GM23338 (cell line): ENCODE data around the gene RHOH. TPM values are rescaled to one million over a fixed set of nuclear protein-coding genes. Genes with fewer than 3 reads are reported as not detected.

ENCODE experiments used
- ATAC-seq: fragments of 200-7000 bp; cut with Tn5 transposase; 3 replicates; pipeline ENCODE4 v1.9.1; 2020
- DNase-seq: peaks from one replicate; pipeline ENCODE4 v3.0.0-alpha.2; 2015; ENCODE audit warnings: low spot score
- H2AFZ ChIP-seq: fragments of 200-600 bp; sonication (generic); 2 replicates; pipeline ENCODE4 v1.8.0; 2016; ENCODE audit warnings: antibody characterized with exemption, mild to moderate bottlenecking, moderate library complexity
- H3F3A ChIP-seq: fragments of 200-600 bp; sonication (generic); replicated peaks from 2 replicates; pipeline ENCODE4 v1.8.0; 2017; ENCODE audit warnings: antibody characterized with exemption, mixed run types, low read depth
- H3K27ac ChIP-seq: fragments of 200-600 bp; sonication (generic); 2 replicates; pipeline ENCODE4 v1.6.1; 2016; ENCODE audit warnings: low read depth
- H3K27me3 ChIP-seq: fragments of 200-600 bp; sonication (generic); 2 replicates; pipeline ENCODE4 v1.8.0; 2016; ENCODE audit warnings: mild to moderate bottlenecking, mixed run types, moderate library complexity; ENCODE audit not compliant: insufficient read depth
- H3K36me3 ChIP-seq: fragments of 200-600 bp; sonication (generic); 2 replicates; pipeline ENCODE4 v1.8.0; 2016; ENCODE audit warnings: mild to moderate bottlenecking; ENCODE audit not compliant: insufficient read depth
- H3K4me1 ChIP-seq: fragments of 200-600 bp; sonication (generic); 2 replicates; pipeline ENCODE4 v1.8.0; 2016; ENCODE audit warnings: mild to moderate bottlenecking, moderate library complexity; ENCODE audit not compliant: insufficient read depth
- H3K4me2 ChIP-seq: fragments of 200-600 bp; sonication (generic); 2 replicates; pipeline ENCODE4 v1.7.1; 2017; ENCODE audit warnings: mixed run types
- H3K4me3 ChIP-seq: fragments of 200-600 bp; sonication (generic); 2 replicates; pipeline ENCODE4 v1.6.1; 2016; ENCODE audit warnings: mixed run types
- H3K79me2 ChIP-seq: fragments of 200-600 bp; sonication (generic); replicated peaks from 2 replicates; pipeline ENCODE4 v1.8.0; 2017; ENCODE audit warnings: mild to moderate bottlenecking; ENCODE audit not compliant: insufficient read depth
- H3K9me2 ChIP-seq: fragments of 200-600 bp; sonication (generic); 2 replicates; pipeline ENCODE4 v1.8.0; 2017; ENCODE audit not compliant: insufficient read depth
- H4K20me1 ChIP-seq: fragments of 200-600 bp; sonication (generic); replicated peaks from 2 replicates; pipeline ENCODE4 v1.8.0; 2017; ENCODE audit warnings: mild to moderate bottlenecking; ENCODE audit not compliant: insufficient read depth
- H3K27ac Mint-ChIP-seq: 2 replicates; pipeline ENCODE4 v1.8.0; 2020; ENCODE audit warnings: inconsistent platforms, mild to moderate bottlenecking, moderate library complexity, mixed read lengths
- H3K27me3 Mint-ChIP-seq: 3 replicates; pipeline ENCODE4 v1.8.0; 2022; ENCODE audit warnings: low read depth, mild to moderate bottlenecking, moderate library complexity, mixed read lengths, inconsistent platforms; ENCODE audit not compliant: insufficient read depth, poor library complexity
- H3K36me3 Mint-ChIP-seq: 3 replicates; pipeline ENCODE4 v1.8.0; 2021; ENCODE audit warnings: low read depth, mild to moderate bottlenecking, inconsistent platforms, moderate library complexity, mixed read lengths
- H3K4me1 Mint-ChIP-seq: 3 replicates; pipeline ENCODE4 v1.8.0; 2020; ENCODE audit warnings: mild to moderate bottlenecking, inconsistent platforms, mixed read lengths
- H3K4me3 Mint-ChIP-seq: 3 replicates; pipeline ENCODE4 v1.8.0; 2021; ENCODE audit warnings: moderate library complexity, mild to moderate bottlenecking, inconsistent platforms, mixed read lengths
- H3K9me3 Mint-ChIP-seq: 3 replicates; pipeline ENCODE4 v1.8.0; 2020; ENCODE audit warnings: moderate library complexity, mild to moderate bottlenecking, inconsistent platforms, mixed read lengths
- CREB1 ChIP-seq: fragments of 250-450 bp; sonication (Bioruptor Pico); IDR thresholded peaks from 2 replicates; pipeline ENCODE4 v1.5.0; 2020; ENCODE audit warnings: low read depth, mild to moderate bottlenecking, moderate library complexity
- EZH2 ChIP-seq: fragments of 200-600 bp; sonication (generic); IDR thresholded peaks from one replicate; pipeline ENCODE4 v1.8.0; 2017; ENCODE audit warnings: antibody characterized with exemption, mild to moderate bottlenecking, low read depth; ENCODE audit not compliant: unreplicated experiment
- EZH2phosphoT487 ChIP-seq: fragments of 200-600 bp; sonication (generic); IDR thresholded peaks from one replicate; pipeline ENCODE4 v1.8.1; 2018; ENCODE audit warnings: antibody characterized with exemption; ENCODE audit not compliant: unreplicated experiment
- JUNB ChIP-seq: IDR thresholded peaks from one replicate; pipeline ENCODE4 v1.6.1; 2016; ENCODE audit warnings: antibody characterized with exemption; ENCODE audit not compliant: unreplicated experiment
- NANOG ChIP-seq: IDR thresholded peaks from 2 replicates; pipeline ENCODE4 v1.6.1; 2016; ENCODE audit warnings: antibody characterized with exemption, borderline replicate concordance
- POLR2AphosphoS5 ChIP-seq: IDR thresholded peaks from 2 replicates; pipeline ENCODE4 v1.6.1; 2016; ENCODE audit warnings: antibody characterized with exemption, low read depth
- STAT1 ChIP-seq: IDR thresholded peaks from one replicate; pipeline ENCODE4 v1.6.1; 2016; ENCODE audit warnings: antibody characterized with exemption; ENCODE audit not compliant: unreplicated experiment
- ZNF114 ChIP-seq: fragments of 250-450 bp; sonication (Bioruptor Pico); IDR thresholded peaks from 2 replicates; pipeline ENCODE4 v1.5.0; 2020; ENCODE audit warnings: mild to moderate bottlenecking, moderate library complexity
- ZNF331 ChIP-seq: fragments of 250-450 bp; sonication (Bioruptor Pico); IDR thresholded peaks from 2 replicates; pipeline ENCODE4 v1.5.0; 2020; ENCODE audit warnings: low read depth, mild to moderate bottlenecking, moderate library complexity
- polyA plus RNA-seq: library from polyadenylated mRNA; unstranded; fragments of >200 nt; fragmentation: Nextera tagmentation; extraction: Ambion mirVana; gene quantifications from 2 replicates; pipeline ENCODE4 v1.2.1, GENCODE V29; 2016
- total RNA-seq: library from RNA; depleted of rRNA; stranded (reverse); fragments of >200 nt; shearing (Covaris generic); gene quantifications from 2 replicates; pipeline ENCODE4 v1.2.3, GENCODE V29; 2014
- TF ChIP-seq, protein P1 (sequence below): IDR thresholded peaks from one replicate; pipeline ENCODE4 v1.6.1; 2018; ENCODE audit warnings: antibody characterized with exemption; ENCODE audit not compliant: unreplicated experiment
- TF ChIP-seq, protein P2 (sequence below): IDR thresholded peaks from 2 replicates; pipeline ENCODE4 v1.6.1; 2016; ENCODE audit warnings: antibody characterized with exemption
- TF ChIP-seq, protein P3 (sequence below), 2 experiments: fragments of 200-600 bp in 1 of 2; sonication (generic) in 1 of 2; conservative IDR thresholded peaks; 2 replicates each; pipeline versions ENCODE4 v1.5.1 to v1.6.1; 2016 to 2017; ENCODE audit warnings: antibody characterized with exemption in 2 of 2, low read depth in 2 of 2, mild to moderate bottlenecking in 2 of 2, moderate library complexity in 1 of 2
- TF ChIP-seq, protein P4 (sequence below): fragments of 250-450 bp; sonication (Bioruptor Pico); IDR thresholded peaks from 2 replicates; pipeline ENCODE4 v1.5.0; 2020; ENCODE audit warnings: mild to moderate bottlenecking, moderate library complexity

Gene RHOH
- total and polyA plus RNA-seq, 2 experiments from 2014 or later, result 2.2 to 3.7 TPM

DNA sequence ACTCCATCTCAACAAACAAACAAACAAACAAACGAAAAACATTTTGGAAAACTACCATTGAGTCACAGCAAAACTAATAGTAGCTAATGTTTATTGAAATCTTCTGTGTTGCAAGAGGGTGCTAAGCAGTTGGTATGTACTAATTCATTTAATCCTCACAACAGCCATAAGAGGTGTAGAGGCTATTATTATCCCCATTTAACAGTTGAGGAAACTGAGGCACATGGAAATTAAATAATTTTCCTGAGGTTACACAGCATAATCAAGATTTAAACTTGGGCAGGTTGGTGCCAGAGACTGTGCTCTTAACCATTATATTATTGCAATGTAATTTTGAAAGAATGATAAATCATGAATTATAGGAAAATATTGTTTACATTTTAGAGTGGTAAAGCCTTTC lies 17.5 kb upstream of the RHOH start:
- DNase-seq (no peak), ATAC-seq (no peak)
- Histone ChIP-seq H3F3A (no peaks in the 10 kb centered on the region; the same call in 1 of the 2 replicates), H4K20me1 (no peaks in the 10 kb centered on the region), H3K36me3 (no peaks in the 10 kb centered on the region), H3K4me3 (no peak overlapping the region), H3K4me2 (no peak overlapping the region), H3K27ac (no peak overlapping the region), H3K27me3 (no peaks in the 10 kb centered on the region), H2AFZ (no peak overlapping the region), H3K9me2 (no peaks in the 10 kb centered on the region), H3K79me2 (no peaks in the 10 kb centered on the region), H3K4me1 (peaks cover 13% of the 10 kb centered on the region)
- peaks cover 8% of the 10 kb centered on the region for H3K27me3 Mint-ChIP-seq
- H3K9me3 Mint-ChIP-seq, result no peaks in the 10 kb centered on the region; the same call in 2 of the 3 replicates
- peaks cover 22% of the 10 kb centered on the region for H3K4me1 Mint-ChIP-seq
- TF ChIP-seq STAT1 (no peak), EZH2phosphoT487 (no peak), NANOG (no peak), JUNB (no peak), EZH2 (no peak), ZNF114 (CRISPR knock-in tag) (no peak), POLR2AphosphoS5 (no peak), ZNF331 (CRISPR knock-in tag) (no peak), CREB1 (CRISPR knock-in tag) (no peak)
- TF ChIP-seq, protein P1, sequence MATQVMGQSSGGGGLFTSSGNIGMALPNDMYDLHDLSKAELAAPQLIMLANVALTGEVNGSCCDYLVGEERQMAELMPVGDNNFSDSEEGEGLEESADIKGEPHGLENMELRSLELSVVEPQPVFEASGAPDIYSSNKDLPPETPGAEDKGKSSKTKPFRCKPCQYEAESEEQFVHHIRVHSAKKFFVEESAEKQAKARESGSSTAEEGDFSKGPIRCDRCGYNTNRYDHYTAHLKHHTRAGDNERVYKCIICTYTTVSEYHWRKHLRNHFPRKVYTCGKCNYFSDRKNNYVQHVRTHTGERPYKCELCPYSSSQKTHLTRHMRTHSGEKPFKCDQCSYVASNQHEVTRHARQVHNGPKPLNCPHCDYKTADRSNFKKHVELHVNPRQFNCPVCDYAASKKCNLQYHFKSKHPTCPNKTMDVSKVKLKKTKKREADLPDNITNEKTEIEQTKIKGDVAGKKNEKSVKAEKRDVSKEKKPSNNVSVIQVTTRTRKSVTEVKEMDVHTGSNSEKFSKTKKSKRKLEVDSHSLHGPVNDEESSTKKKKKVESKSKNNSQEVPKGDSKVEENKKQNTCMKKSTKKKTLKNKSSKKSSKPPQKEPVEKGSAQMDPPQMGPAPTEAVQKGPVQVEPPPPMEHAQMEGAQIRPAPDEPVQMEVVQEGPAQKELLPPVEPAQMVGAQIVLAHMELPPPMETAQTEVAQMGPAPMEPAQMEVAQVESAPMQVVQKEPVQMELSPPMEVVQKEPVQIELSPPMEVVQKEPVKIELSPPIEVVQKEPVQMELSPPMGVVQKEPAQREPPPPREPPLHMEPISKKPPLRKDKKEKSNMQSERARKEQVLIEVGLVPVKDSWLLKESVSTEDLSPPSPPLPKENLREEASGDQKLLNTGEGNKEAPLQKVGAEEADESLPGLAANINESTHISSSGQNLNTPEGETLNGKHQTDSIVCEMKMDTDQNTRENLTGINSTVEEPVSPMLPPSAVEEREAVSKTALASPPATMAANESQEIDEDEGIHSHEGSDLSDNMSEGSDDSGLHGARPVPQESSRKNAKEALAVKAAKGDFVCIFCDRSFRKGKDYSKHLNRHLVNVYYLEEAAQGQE, result no peak
- TF ChIP-seq, protein P2, sequence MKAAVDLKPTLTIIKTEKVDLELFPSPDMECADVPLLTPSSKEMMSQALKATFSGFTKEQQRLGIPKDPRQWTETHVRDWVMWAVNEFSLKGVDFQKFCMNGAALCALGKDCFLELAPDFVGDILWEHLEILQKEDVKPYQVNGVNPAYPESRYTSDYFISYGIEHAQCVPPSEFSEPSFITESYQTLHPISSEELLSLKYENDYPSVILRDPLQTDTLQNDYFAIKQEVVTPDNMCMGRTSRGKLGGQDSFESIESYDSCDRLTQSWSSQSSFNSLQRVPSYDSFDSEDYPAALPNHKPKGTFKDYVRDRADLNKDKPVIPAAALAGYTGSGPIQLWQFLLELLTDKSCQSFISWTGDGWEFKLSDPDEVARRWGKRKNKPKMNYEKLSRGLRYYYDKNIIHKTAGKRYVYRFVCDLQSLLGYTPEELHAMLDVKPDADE, result no peak
- TF ChIP-seq, protein P3, sequence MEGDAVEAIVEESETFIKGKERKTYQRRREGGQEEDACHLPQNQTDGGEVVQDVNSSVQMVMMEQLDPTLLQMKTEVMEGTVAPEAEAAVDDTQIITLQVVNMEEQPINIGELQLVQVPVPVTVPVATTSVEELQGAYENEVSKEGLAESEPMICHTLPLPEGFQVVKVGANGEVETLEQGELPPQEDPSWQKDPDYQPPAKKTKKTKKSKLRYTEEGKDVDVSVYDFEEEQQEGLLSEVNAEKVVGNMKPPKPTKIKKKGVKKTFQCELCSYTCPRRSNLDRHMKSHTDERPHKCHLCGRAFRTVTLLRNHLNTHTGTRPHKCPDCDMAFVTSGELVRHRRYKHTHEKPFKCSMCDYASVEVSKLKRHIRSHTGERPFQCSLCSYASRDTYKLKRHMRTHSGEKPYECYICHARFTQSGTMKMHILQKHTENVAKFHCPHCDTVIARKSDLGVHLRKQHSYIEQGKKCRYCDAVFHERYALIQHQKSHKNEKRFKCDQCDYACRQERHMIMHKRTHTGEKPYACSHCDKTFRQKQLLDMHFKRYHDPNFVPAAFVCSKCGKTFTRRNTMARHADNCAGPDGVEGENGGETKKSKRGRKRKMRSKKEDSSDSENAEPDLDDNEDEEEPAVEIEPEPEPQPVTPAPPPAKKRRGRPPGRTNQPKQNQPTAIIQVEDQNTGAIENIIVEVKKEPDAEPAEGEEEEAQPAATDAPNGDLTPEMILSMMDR (conservative IDR thresholded peaks at IDR 0.05; ENCODE audit: low read depth in 2 of 2), result no peak
- TF ChIP-seq, protein P4, sequence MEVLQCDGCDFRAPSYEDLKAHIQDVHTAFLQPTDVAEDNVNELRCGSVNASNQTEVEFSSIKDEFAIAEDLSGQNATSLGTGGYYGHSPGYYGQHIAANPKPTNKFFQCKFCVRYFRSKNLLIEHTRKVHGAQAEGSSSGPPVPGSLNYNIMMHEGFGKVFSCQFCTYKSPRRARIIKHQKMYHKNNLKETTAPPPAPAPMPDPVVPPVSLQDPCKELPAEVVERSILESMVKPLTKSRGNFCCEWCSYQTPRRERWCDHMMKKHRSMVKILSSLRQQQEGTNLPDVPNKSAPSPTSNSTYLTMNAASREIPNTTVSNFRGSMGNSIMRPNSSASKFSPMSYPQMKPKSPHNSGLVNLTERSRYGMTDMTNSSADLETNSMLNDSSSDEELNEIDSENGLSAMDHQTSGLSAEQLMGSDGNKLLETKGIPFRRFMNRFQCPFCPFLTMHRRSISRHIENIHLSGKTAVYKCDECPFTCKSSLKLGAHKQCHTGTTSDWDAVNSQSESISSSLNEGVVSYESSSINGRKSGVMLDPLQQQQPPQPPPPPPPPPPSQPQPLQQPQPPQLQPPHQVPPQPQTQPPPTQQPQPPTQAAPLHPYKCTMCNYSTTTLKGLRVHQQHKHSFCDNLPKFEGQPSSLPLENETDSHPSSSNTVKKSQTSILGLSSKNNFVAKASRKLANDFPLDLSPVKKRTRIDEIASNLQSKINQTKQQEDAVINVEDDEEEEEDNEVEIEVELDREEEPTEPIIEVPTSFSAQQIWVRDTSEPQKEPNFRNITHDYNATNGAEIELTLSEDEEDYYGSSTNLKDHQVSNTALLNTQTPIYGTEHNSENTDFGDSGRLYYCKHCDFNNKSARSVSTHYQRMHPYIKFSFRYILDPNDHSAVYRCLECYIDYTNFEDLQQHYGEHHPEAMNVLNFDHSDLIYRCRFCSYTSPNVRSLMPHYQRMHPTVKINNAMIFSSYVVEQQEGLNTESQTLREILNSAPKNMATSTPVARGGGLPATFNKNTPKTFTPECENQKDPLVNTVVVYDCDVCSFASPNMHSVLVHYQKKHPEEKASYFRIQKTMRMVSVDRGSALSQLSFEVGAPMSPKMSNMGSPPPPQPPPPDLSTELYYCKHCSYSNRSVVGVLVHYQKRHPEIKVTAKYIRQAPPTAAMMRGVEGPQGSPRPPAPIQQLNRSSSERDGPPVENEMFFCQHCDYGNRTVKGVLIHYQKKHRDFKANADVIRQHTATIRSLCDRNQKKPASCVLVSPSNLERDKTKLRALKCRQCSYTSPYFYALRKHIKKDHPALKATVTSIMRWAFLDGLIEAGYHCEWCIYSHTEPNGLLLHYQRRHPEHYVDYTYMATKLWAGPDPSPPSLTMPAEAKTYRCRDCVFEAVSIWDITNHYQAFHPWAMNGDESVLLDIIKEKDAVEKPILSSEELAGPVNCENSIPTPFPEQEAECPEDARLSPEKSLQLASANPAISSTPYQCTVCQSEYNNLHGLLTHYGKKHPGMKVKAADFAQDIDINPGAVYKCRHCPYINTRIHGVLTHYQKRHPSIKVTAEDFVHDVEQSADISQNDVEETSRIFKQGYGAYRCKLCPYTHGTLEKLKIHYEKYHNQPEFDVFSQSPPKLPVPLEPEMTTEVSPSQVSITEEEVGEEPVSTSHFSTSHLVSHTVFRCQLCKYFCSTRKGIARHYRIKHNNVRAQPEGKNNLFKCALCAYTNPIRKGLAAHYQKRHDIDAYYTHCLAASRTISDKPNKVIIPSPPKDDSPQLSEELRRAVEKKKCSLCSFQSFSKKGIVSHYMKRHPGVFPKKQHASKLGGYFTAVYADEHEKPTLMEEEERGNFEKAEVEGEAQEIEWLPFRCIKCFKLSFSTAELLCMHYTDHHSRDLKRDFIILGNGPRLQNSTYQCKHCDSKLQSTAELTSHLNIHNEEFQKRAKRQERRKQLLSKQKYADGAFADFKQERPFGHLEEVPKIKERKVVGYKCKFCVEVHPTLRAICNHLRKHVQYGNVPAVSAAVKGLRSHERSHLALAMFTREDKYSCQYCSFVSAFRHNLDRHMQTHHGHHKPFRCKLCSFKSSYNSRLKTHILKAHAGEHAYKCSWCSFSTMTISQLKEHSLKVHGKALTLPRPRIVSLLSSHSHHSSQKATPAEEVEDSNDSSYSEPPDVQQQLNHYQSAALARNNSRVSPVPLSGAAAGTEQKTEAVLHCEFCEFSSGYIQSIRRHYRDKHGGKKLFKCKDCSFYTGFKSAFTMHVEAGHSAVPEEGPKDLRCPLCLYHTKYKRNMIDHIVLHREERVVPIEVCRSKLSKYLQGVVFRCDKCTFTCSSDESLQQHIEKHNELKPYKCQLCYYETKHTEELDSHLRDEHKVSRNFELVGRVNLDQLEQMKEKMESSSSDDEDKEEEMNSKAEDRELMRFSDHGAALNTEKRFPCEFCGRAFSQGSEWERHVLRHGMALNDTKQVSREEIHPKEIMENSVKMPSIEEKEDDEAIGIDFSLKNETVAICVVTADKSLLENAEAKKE, result no peak
- no peak overlapping the region for H3K27ac Mint-ChIP-seq
- H3K36me3 Mint-ChIP-seq, result no peaks in the 10 kb centered on the region
- no peak overlapping the region for H3K4me3 Mint-ChIP-seq
